Kasumi-1 (cell line): ENCODE data around the gene TBATA.
A peak's percentile ranks its signal among the peaks of the same experiment; 100 is the strongest.

Source experiments
- DNase-seq, 2 experiments: peaks; one replicate each; lab custom pipeline; 2025; lab: John Stamatoyannopoulos, UW

The TBATA gene

DNA sequence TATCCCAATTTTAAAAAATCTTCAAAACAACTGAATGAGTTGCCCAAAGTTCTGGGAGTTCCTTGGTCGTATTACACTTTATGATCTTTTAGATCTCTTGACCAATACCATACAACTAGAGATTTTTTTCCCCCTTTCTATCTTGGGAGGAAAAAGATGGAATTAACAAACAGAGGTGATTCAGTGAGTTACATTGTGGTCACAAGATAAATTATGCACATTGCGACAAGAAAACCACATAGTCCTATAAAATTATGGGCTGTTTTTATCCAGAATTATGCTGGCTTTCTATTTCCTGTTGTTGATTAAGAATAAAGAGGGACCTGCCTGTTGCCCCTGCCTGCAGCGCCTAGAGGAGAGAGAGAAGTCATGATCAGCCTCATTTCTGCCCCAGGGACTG lies 22.4 kb upstream of the TBATA start:
- DNase-seq = no peak

DNA sequence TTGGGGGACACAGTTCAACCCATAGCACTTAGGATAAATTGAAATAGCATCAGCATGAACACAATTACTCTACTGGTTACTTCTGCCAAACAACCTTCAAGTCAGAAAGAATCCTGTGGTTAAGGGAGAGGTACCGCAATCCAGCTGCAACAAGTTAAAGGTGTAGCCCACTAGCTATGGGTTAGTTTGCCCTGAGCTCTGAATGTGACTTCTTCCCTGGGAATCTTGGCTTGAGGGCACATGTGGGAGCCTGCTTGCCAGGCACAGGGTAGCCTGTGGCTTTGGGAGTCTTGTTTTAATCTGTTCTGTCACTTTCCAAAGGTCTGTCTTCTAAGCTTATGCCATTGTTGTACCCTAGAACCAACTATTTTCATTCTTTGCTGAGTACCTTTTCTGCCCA lies 21.7 kb upstream of the TBATA start:
- DNase-seq = no peak

DNA sequence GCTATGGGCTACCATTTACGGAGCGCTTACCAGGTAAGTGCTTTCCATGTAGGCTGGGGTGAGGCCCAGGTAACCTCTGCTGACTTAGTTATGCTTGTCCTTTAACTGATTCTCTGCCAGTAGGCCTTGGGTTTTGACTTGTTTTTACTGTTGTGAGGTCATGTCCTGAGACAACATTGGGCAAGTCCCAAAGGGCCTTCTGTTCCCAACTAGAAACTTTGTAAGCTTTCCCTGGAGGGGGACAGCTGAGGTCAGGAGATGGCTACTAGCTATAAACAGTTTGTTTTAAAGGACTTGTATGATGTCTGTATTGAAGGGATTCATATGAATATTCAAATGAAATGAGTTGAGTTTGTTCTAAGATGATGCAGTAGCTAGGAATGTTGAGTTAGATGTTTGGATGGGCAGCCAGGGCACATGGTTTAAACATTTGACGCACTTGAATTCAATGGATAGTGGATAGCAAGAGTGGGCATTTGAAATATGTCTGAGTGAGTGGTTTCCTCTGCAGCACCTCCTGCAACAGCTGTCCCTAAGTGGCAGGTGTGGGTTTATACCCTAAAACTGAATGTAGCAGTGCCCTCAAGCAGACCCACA lies 20.5 kb upstream of the TBATA start:
- DNase-seq = no peak

DNA sequence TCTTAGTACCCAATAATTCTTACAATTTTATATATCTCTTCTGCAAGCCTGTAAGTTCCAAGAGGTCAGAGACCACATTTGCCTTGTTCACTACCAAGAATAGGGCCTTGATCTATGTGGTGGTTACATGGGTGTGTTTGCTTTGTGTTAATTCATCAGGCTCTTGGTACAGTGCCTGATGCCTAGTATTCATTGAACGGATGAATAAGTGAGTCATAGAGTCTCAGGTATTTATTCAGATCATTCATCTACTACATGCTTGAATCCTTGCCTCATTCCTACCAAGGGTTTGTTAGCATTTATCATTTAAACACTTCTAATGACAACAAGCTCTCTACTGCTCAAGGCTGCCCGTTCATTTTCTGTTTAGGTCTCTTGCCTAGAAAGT lies 19.2 kb upstream of the TBATA start:
- no peak for DNase-seq

DNA sequence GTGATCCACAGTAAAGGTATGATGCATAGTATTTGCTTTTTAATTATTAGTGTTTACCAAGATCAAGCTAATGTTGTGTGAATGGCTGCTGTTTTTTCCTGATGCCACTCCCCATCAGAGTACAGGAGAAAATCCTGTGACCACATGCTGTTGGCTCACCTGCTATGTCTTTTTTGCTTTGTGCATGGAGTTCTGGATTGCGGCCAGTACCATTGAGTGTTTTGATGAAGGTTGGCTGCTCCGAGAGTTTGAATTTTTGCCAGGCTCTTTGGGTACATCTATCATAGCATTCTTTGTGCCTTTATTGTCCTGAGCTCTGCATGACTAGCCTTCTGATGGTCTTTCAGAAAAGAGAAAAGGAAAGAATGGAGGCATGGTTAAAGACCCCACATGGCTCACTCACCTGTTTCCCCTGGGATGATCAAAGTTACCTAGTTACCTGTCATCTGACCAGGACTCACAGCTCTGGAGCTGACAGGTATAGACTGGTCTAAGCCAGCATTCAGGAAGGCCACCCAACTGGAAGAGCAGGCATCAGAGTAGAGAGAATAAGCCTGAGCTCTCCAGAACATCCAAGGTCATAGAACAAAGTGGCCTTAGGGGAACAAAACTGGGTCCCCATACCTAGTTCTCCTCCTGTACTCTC lies 18.7 kb upstream of the TBATA start:
- DNase-seq = no peak

DNA sequence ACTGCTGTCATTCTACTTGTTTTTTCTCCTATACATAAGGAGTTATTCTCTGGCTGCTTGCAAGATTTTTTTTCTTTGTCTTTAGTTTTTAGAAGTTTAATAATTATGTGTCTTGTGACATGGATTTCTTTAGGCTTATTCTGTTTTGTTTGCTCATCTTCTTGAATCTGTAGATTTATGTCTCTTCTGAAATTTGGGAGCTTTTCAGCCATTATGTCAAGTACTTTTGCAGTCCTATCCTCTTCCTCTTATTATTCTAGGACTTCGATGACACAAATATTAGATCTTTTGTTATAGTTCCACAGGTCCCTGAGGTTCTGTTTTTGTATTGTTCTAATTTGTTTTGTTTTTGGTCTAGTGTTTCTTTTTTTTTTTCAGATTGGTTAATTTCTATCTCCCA lies 16.7 kb upstream of the TBATA start:
- DNase-seq = no peak

DNA sequence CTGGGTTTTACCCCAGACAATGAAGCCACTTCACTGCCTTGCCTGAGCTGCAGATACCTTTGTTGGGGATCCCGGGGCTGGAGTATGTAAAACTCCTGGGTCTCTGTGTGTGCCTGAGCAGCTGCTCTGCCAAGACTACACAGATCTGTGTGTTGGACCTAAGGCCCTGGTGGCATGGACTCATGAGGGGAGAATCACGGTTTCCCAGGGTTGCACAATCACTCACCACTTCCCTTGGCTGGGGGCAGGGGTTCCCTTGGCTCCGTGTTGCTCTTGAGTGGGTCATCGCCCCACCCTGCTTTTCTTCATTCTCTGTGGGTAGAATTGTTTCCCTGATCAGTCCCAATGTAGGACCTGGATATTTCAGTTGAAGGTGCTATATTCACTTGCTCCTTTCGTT lies 13.9 kb upstream of the TBATA start:
- DNase-seq = no peak

DNA sequence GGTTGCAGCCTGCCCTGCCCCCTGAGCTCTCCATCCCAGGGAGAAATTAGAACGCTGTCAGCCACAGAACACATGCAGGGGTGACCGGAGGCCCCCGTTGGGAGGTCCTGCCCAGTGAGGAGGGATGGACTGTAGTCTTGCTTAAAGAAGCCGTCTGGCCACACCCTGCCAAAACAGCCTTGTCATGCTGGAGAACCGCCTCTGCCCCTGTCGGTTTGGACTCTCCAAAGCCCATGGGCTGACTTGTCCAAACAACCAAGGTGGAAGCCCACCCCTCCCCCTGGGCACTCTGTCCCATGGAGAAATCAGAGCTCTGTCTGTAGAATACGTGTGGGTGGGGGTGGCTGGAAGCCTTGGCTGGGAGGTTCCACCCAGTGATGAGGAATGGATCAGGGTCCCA lies 12.7 kb upstream of the TBATA start:
- DNase-seq = no peak

DNA sequence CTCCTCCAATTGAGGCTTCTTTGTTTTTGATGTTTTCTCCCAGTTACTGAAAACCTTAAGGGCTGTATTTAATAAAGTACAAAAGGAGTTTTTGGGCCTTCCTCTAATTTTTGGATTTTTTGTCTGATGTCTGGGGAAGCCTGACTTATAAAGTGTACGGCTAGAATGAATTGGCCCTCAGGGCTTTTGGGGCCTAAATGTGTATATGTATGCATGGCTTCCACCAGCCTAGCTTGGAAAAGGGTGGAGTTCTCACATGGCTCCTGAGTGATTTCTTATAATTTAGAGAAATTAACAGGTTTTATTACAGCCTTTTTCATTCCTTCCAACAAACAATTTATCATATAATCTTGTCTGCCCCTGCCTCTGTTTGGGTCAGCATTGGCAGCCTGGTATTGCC lies 10.4 kb upstream of the TBATA start:
- DNase-seq = no peak

DNA sequence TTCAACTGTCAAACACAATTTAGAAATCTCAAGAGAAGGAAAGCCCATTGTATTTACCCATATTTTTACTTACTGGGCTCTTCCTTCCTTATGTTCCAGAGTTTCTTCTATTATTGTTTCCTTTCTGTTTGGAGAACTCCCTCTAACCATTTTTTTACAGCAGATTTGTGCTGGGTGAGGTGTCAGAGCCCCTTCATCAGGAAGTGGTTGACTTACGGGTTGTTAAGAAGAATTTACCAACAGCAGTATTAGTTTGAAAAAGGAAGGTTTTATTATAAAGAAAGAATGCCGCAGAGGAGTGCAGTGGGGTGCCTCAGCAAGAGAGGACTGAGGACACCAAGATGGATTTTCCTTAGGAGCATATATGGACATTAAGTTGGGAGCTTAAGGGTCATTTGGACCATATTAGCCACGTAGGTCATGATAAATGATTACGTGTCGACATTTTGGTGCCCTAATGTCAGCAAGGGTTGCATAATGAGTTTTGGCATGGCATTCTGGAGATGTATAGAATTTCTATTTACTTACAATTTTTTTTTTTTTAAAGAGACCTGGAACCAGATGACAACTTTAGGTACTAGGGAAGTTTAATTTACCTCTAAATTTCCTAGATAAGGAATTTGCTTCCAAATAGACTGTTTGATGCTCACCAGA lies 6.3 kb upstream of the TBATA start:
- DNase-seq = no peak

DNA sequence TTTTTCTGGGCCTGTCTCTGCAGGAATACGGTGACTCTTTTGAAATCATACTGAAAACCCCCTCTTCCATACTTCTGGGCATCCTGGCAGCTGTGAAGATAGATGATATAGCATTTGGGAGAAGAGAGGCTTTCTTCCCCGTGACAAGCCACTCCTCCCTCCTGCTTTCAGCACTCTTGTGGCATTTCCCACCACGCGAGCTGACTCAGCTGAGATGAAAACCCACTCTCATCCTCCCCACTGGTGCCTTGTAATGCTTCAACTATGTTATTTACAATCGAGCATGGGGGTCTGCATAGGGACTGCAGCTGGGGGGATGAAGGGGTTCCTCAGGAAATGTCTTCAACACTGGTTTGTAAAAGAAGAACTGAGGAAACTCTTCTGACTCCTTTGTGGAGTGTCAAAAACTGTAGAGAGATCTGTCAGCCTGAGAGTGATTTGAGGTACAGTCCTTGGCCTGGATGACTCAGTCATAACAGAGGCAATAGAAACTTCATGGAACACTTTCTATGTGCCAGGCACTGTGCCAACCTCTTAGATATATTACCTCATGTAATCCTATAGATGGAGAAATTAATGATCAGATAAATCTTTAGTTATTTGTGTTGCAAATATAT lies 1.7 kb upstream of the TBATA start:
- no peak for DNase-seq

DNA sequence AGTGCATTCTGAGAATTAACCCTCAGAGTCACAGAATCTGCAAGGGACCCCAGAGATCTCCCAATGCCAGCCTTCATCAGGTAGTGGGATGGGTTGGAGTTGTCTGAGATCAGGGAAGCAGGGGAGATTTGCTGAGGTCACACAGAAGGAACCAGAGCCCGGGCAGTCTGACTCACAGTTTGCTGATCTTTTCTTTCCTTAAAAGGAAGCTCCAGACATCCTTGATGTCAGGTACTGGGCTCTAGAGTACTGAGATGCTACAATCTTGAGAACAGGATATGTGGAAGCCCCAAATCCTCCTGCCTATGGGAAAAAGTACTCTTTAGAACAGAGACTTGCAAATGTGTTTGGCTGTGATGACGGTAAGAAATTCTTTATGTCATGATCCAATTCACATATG lies 706 bp downstream of the TBATA start:
- DNase-seq = no peak

DNA sequence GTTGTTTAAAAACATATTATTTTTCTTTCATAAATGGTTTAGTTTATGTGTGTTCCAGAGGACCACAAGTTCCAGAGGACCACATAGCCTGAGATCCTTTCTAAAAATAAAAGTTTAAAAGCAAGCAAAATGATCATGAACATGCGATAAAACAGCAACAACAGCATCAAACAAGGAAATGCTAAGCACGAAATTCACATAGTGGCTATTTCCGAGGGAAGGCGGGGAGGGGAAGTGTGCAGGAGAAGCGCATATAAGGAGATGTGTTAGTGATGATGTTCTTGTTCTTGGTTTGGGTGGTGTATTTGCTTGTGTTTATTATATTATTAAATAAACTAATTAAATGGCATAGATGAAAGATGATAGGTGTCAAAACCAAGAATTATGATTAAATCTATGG lies 1.2 kb downstream of the TBATA start:
- DNase-seq = no peak

DNA sequence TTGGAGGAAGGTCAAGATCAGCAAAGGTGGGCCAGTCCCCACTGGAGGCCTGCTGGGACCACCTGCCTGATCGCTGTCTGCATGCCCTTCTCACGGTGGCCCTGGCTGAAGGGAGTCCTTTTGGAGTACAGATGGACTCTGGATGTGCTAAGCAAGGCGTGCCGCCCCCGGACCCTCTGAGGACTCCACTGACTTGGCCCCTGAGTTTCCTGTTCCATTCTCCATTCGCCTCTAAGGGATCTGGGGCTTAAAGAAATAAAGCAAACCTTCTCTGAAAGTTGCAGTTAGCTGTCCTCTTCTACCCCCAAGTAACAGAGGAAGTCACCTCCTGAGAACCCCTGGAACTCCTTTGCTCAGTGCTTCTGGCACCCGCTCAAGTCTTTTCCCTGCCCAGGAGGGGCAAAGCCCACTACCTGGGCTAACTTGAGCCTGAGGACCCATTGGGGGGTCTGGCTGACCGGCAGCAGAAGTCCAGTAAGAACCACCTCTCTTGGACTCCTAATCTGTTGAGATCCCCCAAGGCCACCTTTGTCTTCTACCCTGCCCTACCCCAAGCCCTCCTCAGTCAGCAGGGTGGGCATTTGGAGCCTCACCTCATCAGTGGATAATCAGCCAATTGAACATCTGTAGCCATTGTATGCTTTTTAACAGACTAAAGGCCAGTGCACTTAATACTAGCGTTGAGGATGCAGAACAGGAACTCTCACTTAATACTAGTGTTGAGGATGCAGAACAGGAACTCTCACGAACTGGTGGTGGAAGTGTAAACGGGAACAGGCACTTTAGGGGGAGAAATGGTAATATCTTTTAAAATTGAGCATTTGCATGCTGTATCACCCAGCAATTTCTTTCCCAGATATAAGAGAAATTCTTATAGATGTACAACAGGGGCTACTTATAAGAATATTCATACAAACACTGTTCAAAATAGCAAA lies 2.2 kb downstream of the TBATA start:
- peak in 1 of 2 experiments; percentile 18 for DNase-seq

DNA sequence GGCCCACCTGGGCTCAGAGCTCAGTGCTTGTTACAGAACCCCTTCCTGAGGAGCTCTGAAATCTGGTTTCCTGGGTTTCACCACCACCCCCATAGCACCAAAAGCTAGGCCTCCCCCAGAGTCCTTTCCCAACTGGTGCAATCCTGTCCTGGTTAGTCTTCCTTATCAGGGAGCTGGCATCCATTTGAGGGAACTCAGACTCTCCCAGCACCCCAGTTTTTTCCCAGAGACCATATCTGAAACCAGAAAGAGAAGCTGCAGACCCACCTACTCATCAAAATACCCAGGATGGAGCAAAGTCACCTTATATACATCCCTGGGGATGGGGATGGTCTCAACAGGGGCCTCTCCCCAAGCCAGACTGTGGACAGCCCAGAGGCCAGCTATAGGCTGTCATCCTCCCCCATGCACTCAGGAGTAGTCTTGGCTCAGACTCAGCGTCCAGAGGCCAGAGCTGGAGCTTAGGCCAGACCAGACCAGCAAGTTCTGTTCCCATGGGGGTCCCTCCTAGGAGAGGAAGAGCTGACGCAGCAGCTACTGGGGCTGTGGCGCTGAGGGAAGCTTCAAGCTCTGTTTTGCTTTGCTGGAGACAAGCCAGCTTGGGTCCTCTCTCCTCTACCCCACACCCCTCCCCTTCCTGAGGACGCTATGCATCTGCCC lies 3.0 kb downstream of the TBATA start:
- no peak for DNase-seq

DNA sequence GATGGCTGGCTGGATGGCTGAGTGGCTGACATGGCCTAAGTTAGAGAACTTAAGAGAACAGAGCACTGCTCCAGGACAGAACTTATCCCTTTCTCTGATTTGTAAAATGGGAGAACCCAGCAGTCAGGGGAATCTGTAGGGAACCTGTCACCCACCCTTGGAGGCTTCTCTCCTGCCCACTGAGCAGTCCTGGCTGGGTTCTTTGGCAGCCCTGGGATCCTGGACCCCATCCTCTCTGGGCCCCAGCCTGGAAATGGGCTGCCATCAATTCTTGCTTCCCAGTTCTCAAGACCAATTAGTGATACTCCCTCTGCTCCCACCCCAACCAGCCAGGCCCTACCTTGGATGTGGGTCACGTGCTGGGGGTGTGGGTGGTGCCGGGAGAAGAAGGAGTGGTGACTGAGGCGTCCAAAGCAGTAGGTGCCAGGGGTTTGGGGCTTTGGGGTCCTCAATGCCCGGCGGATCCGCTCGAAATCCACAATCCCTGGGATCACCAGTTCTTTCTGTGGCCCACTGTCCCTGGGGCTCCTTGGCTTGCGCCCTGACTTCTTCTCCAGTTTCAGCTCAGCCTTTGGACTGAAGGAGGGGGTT lies 3.6 kb downstream of the TBATA start:
- DNase-seq = no peak

DNA sequence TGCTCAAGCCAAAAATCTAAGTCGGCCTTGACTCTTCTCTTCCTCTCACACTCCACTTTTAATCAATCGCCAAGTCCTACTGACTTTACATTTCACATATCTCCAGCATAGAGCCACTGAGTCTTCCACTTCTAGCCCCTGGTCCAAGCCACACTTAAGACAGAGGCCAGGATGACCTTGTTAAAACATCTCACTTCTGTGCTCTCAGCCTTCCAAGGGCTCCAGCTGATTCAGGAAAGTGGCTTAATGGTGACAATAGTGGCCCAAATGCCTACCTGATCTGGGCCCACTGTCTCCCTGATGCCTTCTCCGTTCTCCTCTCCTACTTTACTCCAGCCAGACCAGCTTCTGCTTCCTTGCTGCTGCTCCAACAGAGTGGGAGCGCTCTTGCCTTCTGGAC lies 4.4 kb downstream of the TBATA start:
- no peak for DNase-seq

DNA sequence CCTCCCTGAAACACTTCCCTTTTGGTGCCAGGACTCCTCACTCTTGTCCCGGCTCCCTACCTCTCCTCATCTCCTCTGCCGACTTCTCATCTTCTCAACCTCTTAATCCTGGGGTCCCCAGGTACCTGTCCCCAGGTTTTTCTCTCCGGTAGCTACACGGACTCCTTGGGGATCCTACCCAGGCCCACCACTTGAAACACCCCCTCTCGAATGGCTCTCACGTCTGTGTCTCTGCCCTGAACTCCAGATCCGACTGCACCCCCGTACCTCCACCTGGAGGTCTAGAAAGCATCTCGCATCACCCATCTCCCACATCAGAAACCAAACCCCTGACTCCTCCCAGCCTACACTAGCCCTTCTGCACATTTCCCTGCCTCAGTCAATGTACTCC lies 4.8 kb downstream of the TBATA start:
- no peak for DNase-seq

DNA sequence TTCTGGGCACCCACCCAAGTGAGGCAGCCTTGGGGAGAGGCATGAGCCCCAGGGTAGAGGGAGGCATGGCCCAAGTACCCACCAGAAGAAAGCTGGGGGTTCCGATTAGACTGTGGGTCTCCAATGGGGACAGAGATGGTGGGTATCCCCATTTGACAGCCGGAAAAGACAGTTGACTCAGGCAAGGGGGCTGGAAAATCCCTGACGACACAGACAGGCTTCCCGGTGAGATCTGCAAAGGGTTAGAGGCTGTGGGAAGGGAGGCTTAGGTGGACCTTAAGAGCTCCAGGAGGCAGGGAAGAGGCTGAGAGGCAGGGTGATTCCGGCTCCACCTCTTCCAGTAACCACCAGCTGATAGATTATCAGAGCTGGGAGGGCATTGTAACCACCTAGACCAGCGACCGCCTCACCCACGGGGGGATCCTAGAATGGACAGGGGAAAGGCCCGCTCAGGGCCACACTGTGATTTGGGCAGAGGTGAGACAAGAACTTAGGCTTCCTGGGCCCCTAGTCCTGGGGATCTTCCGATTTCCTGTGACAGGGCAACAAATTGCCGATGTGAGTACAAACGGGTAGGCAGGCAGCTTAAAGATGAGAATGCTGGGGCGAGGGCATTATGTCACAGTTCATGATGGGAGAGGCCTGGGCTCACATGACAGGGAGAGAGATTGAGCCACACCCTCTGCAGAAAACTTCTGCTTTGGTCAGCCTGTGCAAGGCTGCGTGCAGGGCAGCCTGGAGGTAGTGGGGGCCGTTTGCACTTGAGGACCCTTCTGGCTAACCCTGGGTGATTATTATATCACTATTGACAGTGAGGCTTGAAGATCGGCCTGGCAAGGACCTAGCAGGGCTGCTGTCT lies 5.4 kb downstream of the TBATA start:
- no peak for DNase-seq

DNA sequence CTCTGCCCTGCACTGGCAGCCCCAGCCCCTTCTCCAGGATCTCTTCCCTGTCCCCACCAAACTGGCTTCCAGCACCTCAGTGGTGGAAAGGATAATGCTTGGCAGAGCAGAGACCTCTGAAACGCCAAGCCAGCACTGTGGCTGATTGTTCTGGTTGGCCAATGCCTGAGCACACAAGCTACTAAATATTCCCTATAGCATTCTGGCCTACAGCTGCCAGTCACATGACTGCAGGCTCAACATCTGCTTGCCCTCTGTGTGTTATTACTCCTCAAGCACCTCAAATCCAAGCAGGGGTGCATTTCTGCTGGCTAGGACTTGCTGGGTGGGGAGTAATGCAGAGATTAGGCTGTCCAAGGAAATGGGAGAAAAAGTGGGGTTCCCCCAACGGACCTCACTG lies 6.1 kb downstream of the TBATA start:
- no peak for DNase-seq
